HG02840 (cell line): ENCODE measurements around the gene EPB41L5.
"Not testable (repeated sequence)": the region's sequence is repeated elsewhere in the genome, so short reads cannot be mapped to it uniquely, and the experiment has no call there.

Experiments used
- ATAC-seq: cut with Tn5 transposase; IDR thresholded peaks from one replicate; pipeline ENCODE4 v1.9.1; 2021; ENCODE audit warnings: mild to moderate bottlenecking, moderate library complexity, moderate number of reproducible peaks; ENCODE audit not compliant: unreplicated experiment, low FRiP score

Gene EPB41L5

DNA sequence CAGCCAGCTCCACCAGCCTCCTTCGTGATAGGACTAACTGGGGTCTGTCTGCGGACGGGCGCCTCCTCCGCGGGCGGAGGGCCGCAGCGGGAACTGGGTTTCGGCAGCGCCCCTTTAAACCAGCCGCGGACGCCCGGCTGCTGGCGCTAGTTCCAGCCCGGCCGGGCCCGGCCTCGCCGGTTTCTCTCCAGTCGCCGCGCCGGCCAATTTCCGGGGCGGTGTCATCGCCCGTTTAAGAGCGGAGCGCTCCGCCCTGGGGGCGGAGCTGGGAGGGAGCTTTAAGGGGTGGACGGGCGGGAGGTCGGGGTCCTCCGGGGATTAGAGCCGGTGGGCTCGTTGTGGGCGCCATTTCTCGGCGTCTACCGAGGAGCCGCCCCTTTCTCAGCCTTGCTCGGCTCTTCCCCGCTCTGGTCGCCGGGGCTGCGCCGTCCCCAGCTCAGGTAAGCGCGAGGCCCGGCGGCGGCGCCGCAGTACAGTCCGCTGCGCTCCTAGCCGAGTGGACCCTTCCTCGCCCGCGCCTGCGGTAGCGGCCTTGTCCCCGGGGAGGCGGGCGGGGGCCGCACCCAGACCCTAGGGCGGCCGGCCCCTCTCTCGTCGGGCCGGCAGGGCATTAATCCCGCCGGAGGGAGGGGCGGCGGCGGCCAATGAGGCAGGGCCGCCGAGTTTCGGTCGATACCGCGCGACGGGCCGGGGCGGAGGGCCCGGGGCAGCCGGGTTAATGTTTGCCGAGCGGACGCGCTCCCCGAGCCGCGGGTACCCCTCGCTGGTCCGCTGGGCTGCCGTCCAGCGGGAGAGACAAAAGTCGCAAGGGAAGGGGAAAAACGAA, at the start of gene EPB41L5:
EPB41L5 (plus strand) TSS at position 307 of the 826 bp plus-strand sequence. CDS start 6,008 bp downstream, outside the sequence.
- ATAC-seq: peak; percentile 88

DNA sequence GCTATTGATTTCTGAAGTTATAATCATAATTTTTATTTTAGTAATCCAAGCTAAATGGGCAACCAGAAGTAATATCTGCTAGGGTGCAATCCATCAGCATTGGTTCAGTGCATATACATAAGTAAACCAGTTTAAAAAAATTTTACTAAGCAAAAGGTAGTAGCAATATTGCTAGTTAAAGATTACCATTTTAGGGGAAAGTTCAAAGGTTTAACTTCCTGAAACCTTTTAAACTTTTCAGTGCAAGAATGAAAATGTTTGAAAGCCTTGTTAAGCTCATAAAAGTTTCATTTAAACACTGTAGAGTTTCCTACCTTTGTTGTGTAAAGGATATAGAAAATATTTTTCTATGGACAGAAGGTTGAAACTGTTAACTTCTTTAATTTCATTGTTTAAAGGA, 31.0 kb upstream of the EPB41L5 start:
- no peak for ATAC-seq

DNA sequence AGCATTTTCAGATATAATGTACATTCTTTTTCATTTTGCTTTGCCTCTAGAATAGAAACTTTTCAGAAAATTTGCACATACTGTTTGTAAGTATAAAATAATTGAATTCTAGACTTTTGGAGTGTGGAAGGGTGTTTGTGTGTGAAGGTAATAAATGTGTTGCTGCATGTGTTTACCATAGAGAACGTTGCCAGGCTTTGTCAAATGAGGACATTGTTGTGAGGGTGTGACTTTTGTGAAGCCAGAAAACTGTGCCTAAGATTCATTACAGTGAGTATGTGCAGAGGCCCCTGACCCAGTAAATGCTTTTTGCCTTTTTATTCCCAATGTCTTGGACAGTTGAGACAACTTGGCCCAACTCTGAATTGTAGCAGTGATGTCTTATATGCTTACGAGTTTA, 30.4 kb upstream of the EPB41L5 start:
- no peak for ATAC-seq

DNA sequence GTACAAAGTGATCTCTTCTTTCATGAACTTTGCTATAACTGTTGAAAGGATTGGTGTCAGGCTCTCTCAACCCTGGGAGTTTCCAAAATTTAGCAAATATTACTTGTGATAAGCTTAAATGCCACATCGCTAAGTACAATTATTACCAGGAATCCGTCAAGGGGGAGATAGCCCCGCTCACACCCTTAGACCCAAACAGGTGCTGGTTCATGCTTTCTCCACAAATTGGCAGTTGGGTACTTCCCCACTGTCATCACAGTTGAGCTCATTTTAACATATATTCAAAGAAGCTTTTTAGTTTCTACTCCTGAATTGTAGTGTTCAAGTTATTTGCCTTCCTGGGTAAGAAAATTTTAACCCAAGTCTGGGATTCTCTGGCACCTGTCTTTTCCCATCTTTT, 29.8 kb upstream of the EPB41L5 start:
- ATAC-seq: no peak

DNA sequence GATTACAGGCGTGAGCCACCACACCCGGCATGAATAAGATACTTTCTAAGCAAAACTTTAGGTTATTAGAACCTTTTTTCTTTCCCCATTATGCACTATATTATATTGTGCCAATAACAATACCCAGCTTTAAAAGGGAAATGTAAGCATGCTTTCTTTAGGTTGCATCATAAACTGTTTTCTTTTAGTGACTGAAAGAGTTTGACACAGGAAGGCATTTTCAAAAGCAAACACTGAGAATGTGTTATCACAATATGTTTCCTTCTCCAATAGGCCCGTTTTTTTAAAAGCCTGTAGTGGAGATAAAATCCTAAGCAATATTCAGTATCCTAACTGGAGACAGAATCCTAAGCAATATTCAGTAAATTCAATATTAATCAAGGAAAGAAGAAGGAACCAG, 16.7 kb upstream of the EPB41L5 start:
- ATAC-seq: no peak

DNA sequence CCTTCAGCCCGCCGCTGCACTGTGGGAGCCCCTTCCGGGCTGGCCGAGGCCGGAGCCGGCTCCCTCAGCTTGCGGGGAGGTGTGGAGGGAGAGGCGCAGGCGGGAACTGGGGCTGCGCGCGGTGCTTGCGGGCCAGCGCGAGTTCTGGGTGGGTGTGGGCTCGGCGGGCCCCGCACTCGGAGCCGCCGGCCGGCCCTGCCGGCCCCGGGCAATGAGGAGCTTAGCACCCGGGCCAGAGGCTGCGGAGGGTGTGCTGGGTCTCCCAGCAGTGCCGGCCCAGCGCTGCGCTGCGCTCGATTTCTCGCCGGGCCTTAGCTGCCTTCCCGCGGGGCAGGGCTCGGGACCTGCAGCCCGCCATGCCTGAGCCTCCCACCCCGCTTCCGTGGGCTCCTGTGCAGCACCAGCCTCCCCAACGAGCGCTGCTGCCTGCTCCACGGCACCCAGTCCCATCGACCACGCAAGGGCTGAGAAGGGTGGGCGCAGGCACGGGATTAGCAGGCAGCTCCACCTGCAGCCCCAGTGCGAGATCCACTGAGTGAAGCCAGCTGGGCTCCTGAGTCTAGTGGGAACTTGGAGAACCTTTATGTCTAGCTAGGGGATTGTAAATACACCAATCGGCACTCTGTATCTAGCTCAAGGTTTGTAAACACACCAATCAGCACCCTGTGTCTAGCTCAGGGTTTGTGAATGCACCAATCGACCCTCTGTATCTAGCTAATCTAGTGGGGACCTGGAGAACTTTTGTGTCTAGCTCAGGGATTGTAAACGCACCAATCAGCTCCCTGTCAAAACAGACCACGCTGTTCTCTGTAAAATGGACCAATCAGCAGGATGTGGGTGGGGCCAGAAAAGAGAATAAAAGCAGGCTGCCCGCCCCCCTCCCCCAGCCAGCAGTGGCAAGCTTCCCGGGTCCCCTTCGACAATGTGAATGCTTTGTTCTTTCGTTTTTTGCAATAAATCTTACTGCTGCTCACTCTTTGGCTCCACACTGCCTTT, 15.7 kb upstream of the EPB41L5 start:
- not testable (repeated sequence) for ATAC-seq

DNA sequence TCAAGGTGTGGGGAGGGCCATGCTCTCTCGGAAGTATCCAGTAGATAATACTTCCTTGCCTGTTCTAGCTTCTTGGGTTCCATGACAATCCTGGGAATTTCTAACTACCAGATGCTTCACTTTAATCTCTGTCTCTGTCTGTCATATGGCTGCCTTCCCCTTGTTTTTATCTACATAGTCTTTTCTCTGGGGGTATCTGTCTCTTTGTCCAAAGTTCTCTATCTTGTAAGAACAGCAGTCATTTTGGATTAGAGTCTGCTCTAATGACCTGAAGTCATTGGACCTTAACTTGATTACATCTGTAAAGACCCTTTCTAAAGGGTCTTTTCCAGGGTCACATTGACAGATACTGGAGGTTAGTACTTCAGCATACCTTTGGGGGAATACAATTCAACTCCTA, 11.4 kb upstream of the EPB41L5 start:
- ATAC-seq: no peak

DNA sequence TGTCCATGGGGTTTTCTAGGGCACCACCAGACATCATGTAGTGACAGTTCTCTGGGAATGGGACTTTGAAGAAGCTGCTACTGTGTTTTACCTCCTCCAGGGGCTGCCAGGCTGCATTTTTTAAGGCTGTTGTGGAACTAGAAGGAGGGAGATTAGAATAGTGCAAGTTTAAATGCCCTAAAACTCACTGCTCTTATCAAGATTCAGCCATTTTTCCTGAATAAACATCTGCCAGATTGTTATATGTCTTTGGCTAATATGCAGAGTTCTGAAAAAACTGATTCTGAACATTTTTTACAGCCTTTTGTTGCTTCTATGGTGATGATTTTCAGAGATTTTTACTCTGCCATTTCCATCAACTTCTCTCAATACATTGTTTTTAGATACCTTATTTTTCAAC, 8.6 kb upstream of the EPB41L5 start:
- ATAC-seq: no peak

DNA sequence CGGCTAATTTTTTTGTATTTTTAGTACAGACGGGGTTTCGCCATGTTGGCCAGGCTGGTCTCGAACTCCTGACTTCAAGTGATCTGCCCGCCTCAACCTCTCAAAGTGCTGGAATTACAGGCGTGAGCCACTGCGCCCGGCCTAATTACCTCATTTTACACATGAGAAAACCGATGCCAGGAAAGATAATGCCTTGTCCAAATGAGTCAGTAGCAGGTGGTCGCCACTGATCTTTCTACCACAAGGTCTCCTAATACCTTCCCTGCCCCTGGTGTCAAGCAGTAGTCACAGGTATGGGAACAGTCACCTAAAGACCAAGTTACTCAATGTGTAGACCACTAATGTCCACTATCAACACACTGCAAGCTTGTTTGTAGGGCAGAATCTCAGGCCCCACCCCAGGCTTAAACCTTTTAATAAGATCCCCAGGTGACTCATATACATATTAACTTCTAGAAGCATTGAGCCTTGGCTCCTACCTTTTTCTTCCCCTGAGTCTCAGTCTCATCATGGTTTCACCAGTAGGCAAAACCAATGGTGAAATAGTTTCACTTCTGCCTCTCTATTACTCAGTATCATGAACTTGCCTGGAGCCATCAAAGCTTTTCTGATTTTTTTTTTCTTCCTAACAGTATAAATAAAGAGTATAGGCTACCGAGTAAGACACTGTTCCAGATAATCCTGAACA, 6.9 kb upstream of the EPB41L5 start:
- peak; percentile 64 for ATAC-seq

DNA sequence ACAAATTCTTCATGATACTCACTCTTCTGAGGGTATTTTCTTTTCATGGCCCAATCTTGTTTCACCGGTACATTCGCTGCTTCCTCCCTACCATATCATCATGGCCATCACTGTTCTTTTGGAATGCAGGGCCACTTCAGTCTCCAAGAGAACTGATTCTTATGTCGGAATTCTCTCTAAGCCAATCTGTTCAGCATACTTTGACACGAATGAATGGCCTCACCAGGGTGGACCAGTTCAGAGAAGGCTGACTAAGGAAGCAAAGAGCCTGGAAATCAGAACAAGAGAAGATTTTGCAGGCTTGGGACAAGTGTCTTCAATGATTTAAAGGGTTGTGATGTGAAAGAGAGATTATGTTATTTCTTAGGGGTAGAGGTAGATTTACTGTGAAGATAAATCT, 5.0 kb upstream of the EPB41L5 start:
- no peak for ATAC-seq

DNA sequence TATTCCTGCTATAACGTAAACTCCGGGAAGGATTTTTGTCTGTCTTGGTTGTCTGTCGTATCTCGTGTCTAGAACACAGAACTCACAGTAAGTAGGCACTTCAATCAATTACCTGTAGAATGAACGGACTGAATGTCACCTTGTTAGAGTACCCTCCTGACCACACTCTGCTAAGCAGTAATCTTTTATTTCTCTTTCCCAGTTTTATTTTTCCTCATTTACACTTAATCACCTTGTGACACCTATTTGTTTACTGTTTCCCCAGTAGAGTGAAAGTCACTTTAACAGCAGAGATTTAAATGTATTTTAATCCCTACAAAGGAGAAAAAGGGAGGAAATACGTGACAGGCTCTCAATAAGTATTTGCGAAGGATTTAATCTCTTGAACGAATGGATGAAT, 514 bp upstream of the EPB41L5 start:
- no peak for ATAC-seq

DNA sequence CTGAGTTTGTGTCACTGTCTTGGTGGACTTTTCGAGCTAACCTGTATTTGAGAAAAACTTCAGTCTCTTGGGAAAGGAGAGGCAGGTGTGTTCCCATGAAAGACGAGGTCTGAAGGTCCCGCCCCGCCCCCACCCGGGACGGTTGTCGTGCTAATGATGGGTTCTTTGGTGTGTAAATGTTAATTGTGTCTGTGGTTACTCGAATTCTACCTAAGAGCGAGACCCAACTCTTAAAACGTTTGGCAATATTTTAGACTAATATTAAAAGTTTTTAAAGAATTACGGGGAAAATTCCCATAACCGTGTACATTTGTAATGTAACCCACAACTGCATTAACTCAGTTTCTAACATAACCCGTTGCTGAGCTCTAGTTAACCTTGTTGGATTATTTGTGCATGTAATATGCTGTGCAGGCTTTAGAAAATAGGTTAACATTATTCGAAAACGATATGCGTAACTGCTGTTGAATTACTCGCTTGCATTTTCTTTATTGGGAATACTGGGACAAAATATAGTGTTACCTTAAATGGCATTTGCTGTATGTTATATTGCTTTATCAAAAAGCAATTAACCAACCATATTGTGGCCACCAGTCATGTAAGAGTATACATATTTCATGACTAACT, 833 bp downstream of the EPB41L5 start:
- ATAC-seq: no peak

DNA sequence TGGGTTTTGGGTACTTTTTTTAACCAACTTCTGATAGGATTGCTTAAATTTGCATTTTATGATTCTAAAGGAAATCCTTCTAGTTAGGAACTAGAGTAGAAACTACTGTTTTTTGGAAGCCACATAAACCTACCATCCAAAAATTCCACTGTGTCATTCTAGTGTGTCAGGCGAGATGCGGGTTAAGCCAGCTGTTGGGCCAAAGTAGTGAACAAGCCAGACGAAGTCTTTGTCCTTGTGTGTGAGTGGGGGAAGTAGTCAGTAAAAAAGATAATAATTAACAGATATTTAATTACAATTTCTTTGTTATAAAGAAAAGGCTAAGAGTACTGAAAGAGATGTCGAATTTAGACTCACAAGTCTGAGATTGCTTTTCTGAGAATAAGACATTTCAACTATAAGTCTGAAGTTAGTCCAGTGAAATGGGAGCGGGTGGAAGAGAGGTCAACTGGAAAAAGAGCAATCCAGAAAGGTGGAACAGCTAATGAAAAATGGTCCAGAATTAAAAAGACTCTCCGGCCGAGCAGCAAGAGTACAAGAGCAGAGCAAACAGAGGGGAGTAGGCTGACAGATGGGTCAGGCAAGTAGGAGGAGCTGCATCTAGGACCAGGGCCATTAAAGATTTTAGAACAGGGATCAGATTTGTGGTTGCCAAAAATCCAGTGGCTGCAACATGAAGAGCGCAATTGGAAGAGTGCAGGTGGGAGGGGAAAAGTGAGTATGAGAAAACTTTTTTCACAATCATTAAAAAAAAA, 1.5 kb downstream of the EPB41L5 start:
- no peak for ATAC-seq

DNA sequence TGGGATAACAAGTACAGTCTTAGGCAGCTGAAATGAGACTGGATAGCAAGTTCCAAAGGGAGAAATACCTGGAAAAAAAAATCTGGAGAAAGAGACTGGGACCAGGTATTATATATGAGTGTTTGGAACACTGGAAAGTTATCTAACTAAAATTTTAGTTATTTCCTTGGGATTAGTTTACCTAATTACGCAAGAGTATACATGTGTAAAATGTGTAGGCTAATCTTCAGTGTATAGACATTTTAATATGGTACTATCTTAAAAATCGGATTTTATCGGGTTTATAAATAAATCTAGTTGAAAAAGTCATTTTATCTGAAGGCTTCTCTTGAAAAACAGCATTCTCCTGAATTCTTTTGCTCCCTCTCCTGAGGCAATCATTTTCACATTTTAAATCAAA, 3.9 kb downstream of the EPB41L5 start:
- ATAC-seq: no peak

DNA sequence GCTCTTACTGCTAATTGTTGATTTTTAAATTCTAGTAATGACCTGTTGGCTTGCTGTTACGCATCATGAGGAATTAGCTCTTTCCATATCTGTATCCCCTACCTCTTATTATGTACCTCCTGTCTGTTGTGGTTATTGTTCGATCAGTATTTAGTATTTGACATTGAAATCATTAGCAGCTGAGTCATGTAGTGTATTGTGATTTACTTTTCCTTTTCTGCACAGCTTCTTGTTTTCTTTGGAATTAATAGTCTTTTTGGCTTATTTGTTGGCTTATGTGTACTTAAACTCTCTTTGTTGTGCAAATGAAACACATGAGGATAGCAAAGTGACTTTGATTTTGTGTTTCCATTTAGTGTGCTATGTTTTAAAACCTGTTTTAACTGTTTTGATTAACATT, 4.3 kb downstream of the EPB41L5 start:
- ATAC-seq: no peak

DNA sequence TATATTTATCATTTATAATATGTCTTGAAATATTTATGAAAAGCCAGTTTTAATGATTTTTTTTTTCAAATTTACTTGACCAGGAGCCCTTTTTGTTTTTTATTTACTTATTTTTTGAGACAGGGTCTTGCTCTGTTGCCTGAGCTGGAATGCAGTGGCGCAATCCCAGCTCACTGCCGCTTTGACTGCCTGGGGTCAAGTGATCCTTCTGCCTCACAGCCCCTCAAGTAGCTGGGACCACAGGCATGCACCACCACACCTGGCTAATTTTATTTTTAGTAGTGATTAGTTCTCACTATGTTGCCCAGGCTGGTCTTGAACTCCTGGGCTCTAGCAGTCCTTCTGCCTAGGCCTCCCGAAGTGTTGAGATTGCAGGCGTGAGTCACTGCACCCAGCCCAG, 5.7 kb downstream of the EPB41L5 start:
- no peak for ATAC-seq

DNA sequence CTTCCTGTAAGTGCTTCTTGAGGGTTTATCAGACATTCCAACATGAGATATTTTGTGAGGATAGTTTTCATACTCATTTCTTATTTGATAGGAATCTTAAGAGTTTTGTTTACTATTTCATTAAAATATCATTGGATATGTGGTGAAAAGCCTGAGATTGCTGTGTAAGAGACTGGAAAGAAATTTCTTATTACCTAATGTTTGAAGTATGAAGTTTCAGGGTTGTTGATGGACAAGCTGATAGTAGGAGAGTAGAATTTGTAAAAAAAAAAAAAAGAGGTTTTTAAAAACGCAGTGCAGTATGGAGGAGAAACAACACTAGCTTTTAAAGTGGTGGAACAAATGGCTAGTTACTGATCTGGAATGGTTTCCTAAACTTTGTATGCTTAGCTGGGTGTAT, 7.7 kb downstream of the EPB41L5 start:
- no peak for ATAC-seq

DNA sequence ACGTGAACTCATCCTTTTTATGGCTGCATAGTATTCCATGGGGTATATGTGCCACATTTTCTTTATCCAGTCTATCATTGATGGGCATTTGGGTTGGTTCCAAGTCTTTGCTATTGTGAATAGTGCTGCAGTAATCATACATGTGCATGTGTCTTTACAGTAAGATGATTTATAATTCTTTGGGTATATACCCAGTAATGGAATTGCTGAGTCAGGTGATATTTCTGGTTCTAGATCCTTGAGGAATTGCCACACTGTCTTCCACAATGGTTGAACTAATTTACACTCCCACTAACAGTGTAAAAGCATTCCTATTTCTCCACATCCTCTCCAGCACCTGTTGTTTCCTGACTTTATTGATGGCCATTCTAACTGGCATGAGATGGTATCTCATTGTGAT, 9.6 kb downstream of the EPB41L5 start:
- not testable (repeated sequence) for ATAC-seq

DNA sequence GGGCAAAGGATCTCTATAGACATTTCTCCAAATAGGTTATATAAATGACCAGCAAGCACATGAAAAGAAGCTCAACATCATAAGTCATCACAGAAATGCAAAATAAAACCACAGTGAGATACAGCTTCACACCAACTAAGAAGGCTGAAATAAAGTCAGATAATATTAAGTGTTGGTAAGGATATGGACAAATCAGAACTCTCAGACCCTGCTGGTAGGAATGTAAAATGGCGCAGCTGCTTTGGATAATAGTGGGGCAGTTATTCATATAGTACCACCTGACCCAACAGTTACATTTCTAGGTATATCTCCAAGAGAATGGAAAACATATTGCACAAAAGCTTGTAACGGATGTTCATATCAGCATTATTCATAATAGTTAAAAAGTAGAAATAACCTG, 14.0 kb downstream of the EPB41L5 start:
- ATAC-seq: no peak

DNA sequence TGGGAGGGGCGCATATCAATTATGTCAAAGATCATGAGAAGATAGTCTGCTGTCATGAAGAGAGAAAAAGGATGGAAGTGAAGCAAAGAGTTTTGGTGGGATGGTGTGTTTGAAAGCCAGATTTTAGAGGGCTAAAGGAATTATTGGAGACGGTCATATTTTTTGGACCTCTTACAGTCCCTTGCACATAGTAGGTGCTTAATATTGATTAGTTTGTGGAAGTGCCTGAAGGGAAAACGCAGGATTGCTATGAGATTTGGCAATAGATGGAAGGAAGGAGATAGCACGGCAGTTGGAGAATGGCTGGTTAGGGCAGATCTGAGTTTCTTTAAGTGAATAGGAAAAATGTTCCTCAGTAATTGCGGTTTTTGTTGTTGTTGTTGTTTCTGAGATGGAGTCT, 15.9 kb downstream of the EPB41L5 start:
- ATAC-seq: no peak
